HG03139 (cell line): ENCODE data around the gene CXCR4.

Source experiments
- ATAC-seq: cut with Tn5 transposase; IDR thresholded peaks from one replicate; pipeline ENCODE4 v1.9.1; 2021; ENCODE audit not compliant: unreplicated experiment

Gene CXCR4

DNA sequence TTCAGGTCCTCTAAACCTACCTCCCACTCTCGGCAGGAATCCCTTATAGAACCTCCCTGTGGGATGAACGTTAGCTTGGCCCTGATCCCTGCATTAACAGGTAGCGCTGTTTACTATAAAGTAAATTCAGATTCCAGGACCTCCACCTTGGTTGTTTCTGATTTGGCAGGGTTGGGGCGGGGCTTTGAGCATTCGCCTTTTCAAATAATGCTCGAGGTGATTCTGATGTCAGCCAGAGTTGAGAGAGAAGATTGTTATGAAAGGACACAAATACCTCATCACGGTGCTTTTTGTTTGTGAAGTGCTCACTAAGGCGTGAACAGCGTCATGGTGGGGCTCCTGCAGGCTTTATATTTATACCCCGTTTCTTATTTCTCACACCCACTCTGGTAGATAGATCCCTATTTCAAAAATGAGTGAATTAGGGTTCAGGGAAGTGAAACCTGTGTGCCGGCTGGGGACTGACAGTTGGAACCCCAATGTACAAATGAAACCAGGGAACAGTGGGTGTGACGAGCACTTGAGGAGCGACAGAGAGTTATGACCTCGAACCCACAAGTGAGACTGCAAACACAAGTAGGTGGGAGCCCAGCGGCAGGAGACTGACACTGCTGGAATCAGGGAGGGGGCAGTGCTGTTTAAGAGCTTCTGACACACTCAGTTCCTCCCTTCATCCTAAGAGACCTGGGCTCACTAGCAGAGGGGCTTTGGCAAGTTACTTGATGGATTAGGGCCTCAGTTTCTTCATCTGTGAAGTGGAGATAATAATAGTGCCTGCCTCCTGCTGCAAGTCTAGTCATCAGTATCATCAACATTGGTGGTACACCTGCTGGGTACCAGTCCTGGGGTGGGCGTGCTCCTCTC lies 14.2 kb upstream of the CXCR4 start:
- peak; percentile 68 for ATAC-seq

DNA sequence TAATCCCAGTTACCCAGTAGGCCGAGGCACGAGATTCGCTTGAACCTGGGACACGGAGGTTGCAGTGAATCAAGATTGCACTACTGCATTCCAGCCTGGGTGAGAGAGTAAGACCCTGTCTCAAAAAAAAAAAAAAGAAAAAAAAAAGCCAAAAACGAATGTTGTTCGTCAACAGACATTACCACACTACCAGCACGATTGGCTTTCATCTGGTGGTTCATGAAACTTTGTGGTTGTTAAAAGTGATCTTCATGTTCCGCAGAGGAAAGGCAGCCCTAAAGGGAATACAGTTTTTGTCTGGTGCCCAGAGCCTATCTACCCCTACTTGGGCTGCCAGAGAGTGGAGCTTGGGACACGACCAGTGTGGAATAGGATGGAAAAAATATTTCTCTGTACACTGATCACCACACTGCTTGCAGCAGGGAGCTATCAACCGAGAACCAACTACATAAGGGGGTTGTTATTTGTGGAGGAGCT lies 13.6 kb upstream of the CXCR4 start:
- no peak for ATAC-seq

DNA sequence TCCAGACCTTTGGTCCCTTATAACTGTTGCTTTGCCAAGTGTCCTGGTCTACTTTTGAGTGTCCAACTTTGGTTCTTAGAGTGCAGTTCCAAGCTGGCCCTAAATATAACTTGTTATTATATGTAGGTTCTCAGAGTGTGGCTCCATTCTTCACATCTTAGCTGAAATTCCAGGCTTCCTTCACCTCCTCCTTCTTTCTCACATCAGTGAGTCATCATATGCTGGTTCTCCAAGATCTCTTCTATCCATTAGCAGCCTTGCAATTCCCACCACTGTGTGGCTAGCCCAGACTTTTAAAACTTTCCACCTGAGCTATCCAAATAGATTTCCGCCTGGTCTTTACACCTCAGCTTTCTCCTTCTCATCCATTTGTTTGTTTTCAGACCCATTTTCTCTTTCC lies 12.6 kb upstream of the CXCR4 start:
- no peak for ATAC-seq

DNA sequence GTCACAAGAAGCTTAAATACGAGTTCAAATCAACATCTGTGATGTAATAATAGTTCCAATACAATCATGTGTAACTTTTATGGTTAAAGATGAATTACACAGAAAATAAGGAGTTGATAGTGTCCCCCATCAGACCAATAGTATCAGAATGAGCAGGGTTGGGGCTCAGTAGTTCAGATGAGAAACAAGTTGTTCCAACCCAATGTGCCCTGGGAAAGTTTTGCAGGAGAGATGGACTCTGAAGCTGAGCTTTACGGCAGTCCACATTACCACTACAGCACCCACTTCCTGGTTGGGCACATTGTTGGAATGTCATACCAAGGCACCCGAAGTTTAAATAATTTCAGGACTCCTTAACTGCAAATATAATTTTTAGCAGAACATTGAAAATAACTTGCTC lies 12.1 kb upstream of the CXCR4 start:
- no peak for ATAC-seq

DNA sequence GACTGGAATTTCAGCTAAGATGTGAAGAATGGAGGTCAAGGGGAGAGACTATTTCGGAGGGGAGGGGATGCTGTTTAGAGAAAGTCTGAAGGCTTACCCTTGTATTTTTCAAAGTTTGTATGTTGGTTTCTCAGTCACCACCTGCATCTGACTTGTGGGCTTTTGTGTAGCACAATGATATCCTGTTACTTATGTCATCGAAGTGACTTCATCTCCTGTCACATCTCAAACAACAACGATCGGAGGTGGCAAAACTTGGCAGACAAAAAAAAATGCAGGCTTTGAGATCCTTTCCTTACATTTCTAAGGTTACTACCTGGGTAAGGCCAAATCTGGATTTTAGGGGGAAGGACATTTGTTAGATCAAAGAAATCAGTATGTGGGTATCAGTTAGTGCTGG lies 11.7 kb upstream of the CXCR4 start:
- no peak for ATAC-seq

DNA sequence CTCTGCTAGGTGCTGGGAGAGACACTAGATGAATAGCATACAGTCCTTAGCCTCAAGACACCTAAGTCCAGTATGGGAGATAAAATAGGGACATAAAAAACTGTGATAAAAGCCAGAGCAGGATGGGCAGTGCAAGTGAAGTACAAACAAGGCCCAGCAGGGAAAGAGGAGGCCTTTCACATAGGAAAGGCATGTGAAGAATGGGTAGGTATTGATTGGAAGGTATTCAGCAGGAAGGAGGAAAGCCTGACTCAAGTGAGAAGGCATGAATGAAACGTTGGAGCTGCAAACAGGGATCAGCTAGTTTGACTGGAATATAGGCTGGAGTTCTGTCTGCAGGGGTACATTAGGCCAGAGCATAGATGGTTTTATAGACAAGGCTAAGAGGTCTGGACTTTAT lies 11.0 kb upstream of the CXCR4 start:
- no peak for ATAC-seq

DNA sequence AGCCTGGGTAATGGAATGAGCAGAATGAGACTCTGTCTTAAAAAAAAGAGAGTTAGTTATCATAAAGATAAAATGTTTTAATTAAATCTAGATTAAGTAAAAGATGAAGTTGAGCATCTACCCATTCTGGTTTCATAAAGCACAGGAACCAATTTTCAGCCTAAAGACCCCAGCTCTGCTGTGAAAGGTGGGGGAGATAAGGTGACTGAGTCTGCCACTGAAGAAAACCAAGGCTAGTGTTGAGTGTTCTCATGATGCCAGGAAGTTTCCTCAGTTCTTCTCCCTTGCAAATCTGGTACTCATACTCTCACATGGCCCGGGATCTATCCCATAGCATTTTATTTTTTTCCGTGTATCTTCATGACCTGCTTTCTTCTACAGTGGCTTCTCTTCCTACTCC lies 10.4 kb upstream of the CXCR4 start:
- ATAC-seq, result no peak

DNA sequence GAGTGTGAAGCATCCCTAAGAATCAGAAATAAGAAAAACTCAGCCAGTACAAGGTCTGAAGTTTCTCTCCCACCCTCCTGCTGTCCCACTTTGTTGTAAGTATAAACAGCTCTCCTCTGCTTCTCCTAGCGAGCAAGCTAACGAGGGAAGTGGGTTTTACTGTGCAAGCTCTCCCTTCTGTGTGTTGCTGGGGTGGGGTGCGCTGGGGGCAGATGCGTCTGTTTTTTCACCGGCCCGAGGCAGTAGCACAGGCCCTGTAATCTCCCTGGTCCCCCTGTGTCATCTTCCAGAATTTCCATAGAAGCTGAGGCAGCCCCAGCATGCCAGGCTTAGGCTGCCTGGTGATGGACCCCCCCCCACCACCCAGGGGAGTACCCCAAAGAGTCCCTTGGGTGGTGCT lies 9.4 kb upstream of the CXCR4 start:
- ATAC-seq, result no peak

DNA sequence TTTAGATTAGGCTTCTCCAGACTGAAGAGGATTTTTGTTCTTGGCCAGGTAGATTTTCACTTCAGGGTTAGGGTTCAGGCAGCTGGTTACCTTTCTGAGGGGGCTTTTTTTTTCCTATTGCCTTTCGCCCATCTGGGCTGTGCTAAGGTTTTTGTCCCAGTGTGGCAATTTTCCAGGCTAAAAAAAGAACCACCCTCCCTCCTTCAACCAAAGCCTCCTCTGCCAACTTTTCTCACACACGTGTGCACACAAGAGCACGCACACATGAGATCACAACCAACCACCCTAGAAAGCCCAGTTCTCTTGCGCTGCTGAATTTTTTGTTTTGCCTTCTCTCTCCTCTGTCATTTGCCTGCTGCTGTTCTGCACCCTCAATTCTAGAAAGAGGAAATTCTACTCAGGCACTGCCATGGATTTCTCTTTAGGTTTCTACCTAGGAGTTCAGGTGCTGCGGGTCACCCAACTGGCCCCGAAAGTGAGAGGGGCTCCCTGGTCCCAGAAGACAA lies 8.5 kb upstream of the CXCR4 start:
- no peak for ATAC-seq

DNA sequence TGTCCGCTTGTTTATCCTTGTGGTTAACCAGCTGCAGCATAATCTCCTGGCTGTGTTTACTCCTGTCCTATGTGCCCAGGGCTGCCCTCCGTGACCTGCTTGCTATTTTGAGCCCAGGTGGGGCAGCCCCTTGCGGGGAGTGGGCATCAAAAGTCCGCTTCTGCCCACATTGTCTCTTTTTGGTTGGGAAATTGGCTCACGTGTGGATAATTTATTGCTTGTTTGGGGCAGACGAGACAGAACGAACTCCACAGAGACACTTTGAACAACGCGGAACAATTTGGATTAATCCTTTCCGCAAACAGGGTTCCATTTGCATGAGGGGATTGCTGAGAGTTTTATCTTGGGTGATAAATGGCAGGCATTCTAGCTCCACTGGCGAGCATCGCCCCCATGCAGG lies 8.1 kb upstream of the CXCR4 start:
- ATAC-seq, result no peak

DNA sequence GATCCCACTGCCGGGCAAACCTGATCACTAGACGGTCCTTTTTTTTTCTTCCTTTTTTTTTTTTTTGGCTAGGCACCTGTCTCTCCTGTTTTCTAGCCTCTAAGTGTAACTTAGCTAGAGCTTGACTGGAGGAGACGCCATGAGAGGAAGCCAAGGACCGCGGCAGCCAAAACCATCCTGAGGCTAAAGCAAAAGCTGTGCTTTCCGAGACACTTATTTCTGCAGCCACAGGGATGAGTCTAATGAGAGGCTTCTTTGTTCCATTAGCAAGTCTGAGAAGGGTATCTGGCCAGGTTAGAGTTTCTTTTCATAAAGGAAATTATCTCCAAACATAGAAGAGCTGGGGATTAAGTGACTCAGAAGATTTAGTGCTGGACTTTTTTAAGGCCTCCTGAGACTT lies 7.3 kb upstream of the CXCR4 start:
- ATAC-seq, result no peak

DNA sequence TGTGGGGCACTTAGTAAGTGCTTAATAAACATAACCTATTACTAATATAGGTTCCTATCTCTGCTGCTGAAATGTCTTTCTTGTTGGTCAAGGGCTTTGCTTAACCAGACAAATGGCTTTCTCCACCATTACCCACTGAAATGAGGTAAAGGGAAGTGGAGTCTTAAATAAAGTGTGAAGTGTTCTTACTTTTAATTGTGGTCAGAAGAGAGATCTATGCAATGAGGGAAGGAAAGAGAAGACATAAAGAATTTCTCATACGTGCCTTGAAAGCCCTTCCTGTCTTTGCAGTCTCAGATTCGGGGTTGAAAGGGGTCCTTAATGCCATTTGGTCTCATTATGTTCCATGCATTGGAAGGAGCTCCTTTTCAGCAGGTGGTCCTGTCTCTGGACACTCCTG lies 6.9 kb upstream of the CXCR4 start:
- ATAC-seq, result no peak

DNA sequence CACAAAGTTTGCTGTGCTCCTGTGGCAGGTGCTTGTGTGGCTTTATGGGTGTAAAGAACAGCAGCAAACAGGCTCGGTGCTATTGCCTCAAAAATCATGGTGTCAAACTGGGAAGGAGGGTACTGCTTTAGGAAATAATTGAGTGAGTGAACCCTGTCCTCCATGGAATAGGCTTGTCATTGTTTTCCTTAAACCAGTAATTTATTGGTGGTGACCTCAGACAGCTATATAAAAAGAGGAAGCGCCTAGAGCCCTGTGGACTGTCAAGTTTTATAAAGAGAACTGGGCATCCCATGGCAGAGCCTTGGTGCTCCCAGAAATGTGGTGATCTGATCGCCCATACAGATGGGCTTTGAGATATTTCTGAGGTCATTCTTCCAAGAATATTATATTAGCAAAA lies 4.7 kb upstream of the CXCR4 start:
- ATAC-seq, result no peak

DNA sequence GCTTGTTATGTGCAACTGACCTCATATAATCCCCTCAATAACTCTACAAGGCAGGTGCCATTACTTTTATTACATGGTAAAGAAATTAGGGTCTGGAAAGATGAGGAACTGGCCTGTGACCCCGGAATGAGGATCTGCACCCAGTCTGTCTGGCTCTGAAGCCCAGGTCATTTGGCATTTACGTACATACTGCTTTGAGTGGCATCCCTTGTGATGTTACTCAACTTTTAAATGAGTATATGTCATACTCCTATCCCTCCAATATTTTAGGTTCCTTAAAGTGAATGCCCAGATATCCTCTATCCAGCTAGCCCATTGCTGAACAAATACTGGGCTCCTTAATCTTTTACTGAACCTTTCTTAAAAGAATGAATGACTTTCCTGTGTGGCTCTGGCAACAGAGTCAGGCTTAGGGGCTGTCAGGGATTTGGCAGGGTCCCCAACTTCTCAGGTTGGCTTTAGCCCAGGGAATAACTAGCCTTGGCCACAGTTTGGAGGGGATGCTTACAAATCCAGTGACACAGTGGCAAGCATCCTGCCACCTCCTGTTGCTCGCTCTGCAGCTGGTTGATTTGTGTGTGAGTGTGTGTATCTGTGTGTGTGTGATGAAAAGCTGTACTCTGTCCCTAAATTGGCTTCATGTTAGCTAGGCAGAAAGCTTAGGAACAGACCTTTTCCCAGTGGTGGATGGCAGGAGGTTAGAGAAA lies 3.4 kb upstream of the CXCR4 start:
- no peak for ATAC-seq

DNA sequence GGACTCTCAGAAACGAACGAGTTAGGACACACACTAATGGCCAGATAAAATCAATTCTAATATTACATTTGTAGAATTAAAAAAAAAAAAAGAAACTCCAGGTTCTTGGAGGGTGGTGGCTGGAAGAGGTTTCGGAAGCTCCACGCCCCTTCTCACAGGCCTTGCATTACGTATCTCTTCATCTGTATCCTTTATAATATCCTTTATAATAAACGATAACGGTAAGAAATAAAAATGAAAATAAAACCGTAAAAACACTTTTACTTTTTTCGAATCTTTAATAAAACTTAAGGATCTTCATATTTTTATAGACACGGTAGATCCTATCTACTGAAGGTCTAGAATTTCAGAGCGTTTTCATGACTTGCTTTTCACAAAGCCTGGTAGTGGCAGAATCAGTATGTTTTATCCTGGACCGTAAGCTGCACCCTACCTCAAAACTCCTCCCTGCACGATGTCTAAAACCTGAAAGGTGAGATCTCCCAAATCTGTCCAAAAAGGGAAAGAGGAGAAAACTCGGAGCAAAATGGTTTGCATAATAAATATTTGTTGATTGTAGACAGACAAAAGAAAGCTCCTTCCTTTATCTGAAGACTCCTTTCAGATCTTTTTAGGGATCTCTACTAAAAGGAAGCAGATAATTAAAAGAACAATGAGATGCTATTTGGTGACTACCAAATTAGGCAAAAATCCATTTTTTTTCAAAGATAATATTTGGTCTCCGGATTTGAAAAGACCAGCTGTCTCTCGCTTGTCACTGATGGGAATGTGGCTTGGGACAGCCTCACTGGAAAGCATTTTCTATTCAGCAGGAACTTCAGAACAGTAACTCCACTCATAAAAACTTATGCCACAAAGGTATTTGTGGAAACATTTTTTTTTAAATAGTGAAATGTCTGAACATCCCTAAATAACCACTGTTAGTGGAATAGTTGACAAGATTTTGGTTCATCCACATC lies 2.0 kb upstream of the CXCR4 start:
- ATAC-seq, result no peak

DNA sequence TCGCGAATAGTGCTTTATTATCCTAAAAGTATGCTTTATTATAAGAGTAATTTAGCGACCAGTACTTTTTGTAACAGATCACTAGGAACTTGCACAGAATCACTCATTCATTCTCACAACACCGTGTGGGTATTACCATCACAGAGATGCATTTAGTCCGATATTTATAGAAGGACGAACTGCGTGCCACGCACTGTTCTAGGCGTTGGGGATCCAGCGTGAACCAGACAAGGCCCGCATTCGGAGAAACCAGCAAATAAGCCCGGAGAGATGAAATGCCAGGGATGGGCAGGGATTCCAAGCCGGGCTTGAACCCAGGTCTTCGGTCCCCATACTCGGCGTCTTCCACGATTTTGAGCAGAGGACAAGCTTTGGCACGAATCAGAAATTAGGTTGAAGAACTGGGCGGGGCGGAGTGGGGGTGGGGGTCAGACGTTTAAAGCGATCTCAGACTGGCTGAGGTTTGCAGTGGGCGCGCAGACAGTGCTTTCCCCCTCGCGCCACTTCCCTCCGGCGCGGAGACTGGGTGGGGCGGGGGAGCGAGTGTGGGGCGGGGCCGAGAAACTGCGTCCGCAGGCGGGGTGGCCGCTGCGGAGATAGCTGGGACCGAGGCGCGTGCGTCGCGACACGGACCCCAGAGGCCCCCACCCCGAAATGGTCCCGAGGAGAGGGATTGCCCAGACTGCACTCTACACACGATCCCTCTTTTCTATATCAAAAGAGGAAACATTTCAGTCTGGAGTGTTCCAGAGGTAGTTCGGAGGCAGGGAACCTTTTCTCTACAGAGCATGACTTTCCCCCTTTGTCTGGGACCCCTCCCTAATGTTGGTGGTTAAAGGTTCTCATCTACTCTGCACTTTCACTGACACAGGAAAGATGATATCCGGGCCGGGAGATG lies 1.1 kb upstream of the CXCR4 start:
- no peak for ATAC-seq

DNA sequence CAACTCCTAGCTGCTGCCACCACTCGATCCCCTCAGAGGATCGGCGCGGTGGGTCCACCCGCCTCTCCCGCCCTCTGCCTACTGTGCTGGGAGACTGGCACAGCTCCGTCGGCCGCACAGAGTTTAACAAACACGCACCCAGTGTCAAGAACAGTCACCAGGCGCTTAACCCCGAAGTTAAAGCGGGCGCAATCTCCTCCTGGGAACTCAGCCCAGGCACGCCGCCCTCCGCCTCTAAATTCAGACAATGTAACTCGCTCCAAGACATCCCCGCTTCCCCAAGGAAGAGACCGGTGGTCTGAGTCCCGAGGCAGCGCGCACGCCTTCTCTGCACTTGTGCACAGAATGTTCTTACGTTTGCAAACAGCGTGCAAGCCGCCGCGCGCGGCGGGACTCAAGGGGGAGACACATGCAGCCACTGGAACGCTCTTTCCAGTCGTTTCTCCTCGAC lies 533 bp downstream of the CXCR4 start:
- peak; percentile 22 for ATAC-seq

DNA sequence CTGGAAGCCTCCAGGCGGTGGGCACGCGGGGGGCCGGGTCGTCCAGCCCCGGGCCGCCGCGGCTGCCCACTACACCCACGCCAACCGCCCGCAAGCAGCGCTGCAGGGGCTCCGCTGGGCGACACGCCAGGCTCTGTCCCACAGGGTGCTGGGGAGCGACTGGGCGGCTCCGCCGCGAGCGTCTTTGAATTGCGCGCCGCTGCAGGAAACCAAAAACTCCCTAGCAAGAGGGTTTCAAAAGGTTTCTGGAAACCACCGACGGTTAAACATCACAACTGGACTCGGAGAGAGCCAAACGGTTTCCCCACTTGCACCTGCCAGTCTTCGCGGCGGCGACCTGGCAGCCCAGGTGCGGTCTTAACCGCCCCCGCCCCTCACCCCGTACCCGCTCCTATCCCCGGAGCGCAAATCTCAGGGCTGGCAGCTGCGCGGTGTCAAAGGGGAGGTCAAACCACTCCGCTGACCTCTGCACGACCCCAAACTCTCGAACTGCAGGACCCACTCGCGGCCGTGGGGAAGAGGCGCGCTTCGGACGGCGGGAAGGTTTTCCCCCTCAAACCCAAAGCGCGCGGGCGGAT lies 1.0 kb downstream of the CXCR4 start:
- peak; percentile 39 for ATAC-seq

DNA sequence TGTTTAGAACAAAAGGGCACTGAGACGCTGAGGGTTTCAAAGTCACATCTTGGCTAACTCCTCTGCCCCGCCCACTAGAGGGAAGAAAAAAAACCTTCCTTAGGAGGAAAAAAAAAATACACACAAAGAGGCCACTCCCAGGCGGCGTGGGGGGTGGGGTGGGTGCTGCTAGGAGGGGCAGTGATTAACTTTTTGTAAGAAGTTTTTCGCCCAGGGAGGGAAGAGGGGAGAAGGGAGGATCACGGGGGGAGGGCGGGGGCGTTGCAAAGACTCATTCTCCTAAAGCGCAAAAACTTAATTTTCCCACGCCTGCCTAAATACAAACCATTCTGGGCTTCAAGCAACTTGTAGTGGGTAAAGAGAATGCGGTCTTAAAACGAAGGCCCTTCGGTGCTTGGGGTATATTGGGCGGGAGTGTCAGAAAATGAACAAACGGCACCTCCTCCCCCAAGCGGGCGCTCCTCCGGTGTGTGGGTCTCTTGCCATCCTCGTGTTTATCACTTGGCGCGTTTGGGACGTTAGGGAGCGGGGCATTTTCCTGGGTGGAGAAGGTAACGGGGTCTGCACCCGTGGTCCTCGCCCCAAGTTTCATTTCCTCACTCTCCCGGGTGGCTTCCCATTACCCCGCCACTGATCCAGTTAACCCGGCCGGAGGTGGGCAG lies 1.7 kb downstream of the CXCR4 start:
- ATAC-seq, result no peak
